ENCODE measurements around the gene DLG1. TPM values are rescaled to one million over a fixed set of nuclear protein-coding genes. Genes with fewer than 3 reads are reported as not detected.

The DLG1 gene
- total and polyA plus RNA-seq, 9 of the 15 experiments (the other 6 are each of a cell fraction or from before 2014, with no cell fraction given), result 9.4 to 63.5 (median 43.6) TPM

DNA sequence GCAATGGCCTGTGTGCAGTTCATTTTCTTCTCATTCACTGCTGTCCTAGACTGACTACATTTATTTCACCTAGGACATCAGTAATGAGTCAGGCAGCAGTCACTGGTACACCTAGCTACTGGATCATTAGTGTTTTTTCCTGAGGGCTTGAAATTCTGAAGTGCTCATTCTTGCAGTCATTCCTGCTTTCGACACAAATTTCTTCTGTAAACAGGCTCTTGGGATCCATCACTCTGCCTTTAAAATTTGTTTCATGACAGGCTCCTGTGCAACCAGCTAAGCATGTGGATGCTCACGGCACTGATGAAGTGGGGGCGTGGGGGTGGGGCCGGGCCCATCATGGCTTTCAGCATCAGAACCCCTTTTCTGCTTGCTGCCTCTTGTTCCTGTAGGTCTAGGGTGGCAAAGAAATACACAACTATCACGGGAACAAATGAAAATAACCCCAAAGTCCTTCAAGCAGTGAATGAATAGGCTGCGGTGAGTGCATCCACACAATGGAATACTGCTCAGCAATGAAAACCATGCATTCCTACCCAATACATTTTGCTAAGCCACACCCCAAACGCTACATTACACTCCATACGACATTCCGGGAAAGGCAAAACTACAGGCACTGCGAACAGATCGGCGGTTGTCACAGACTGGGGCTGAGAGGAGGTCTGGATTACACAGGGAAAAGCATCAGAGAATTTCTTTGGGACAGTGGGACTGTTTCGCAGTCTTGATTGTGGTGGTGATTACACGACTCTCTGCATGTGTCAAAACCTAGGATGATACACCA lies 259.5 kb downstream of the DLG1 start:
- no peak for DNase-seq (ENCODE audit: extremely low read depth in 1 of 4, low spot score in 3 of 4)
- intact Hi-C loops (cut with micrococcal nuclease), result loop anchor here (10.0 kb wide), 1 partner anchor 146 kb away; no protein-coding TSS in a partner anchor
- ATAC-seq, result peak; percentile 26
- H3K36me3 ChIP-seq (ENCODE audit: control insufficient read depth, insufficient read depth, low read length), result peaks cover 11% of the 10 kb centered on the region; the same call in 1 of the 3 replicates
- WGBS (ENCODE audit: insufficient coverage, low coverage, missing lambda C conversion rate), result 73% methylated on average over 14 of the region's 14 CpGs
- POLR2A ChIA-PET, result interaction anchor here (1.5 kb wide), 1 partner anchor 22 kb away, joined by 3 read pairs; no protein-coding TSS in a partner anchor
- H3K4me3 ChIP-seq, result no peak overlapping the region
- TF ChIP-seq ZNF133 (CRISPR knock-in tag; IDR thresholded peaks at IDR 0.05) (no peak), ZNF274 (IDR thresholded peaks at IDR 0.05; ENCODE audit: borderline replicate concordance, low read depth, low read length) (no peak), CCNT2 (IDR thresholded peaks at IDR 0.05; ENCODE audit: borderline replicate concordance, extremely low read depth, insufficient read length, low read depth, low read length) (no peak), E2F3 (CRISPR knock-in tag; IDR thresholded peaks at IDR 0.05) (no peak), ZNF143 (CRISPR knock-in tag; IDR thresholded peaks at IDR 0.05) (no peak)
- in situ Hi-C loops (cut with MboI), result no loop called here
- no peak overlapping the region for H3K9ac ChIP-seq (ENCODE audit: insufficient read depth in 1 of 2, low read depth in 2 of 2, low read length in 2 of 2)
- peaks cover 0 to 6% of the 10 kb centered on the region in 2 experiments; a peak in 2 of 5 replicates for H3K4me1 ChIP-seq (replicated peaks in 1 of 2; ENCODE audit: control insufficient read depth in 2 of 2, insufficient read depth in 2 of 2, low read length in 2 of 2)
- TSS peak; percentile 17 for BruUV-seq (replicated peaks)
- H3K4me2 ChIP-seq (ENCODE audit: insufficient read depth, low read length), result no peak overlapping the region
- no peaks in the 10 kb centered on the region for H4K20me1 ChIP-seq (replicated peaks; ENCODE audit: control insufficient read depth, insufficient read depth, low read length)
- CTCF ChIA-PET (ENCODE audit: low intra/inter-chr PET ratio), result no interaction called here
- no peaks in the 10 kb centered on the region for H3K79me2 ChIP-seq (ENCODE audit: control insufficient read depth, insufficient read depth, low read length)
- no peaks in the 10 kb centered on the region for H3K9me1 ChIP-seq (ENCODE audit: control insufficient read depth, insufficient read depth, low read length)
- H3K27me3 ChIP-seq (ENCODE audit: control insufficient read depth in 2 of 2, insufficient read depth in 2 of 2, low read length in 2 of 2), result peaks cover 0 to 4% of the 10 kb centered on the region in 2 experiments; a peak in 2 of 5 replicates
- FAIRE-seq, result no peak
- H3K9me3 ChIP-seq (replicated peaks; ENCODE audit: control insufficient read depth, insufficient read depth, low read depth, low read length), result no peaks in the 10 kb centered on the region
- H2AFZ ChIP-seq (ENCODE audit: low read depth, low read length), result no peak overlapping the region
- no peak overlapping the region for H3K27ac ChIP-seq (ENCODE audit: extremely low read depth, low read depth, low read length)
